Ovary (tissue), 9 donors: ENCODE measurements around the gene STPG3. TPM values are rescaled to one million over a fixed set of nuclear protein-coding genes. Genes with fewer than 3 reads are reported as not detected.

ENCODE experiments used
- DNase-seq, 5 donors: peaks; one replicate each; pipeline ENCODE4 v3.0.0-alpha.2; 2019 to 2020
- H3K27ac ChIP-seq, 2 donors: fragments of 200-600 bp; one replicate each; pipeline versions ENCODE4 v1.5.1 to v1.8.0; 2019 to 2022
- H3K27me3 ChIP-seq: fragments of 200-600 bp; one replicate; pipeline ENCODE4 v1.8.0; 2022
- H3K36me3 ChIP-seq: fragments of 200-600 bp; sonication (generic); one replicate; pipeline ENCODE4 v1.5.1; 2019
- H3K4me1 ChIP-seq: one replicate; pipeline ENCODE4 v1.8.1; 2013; ENCODE audit warnings: mild to moderate bottlenecking, moderate library complexity; ENCODE audit not compliant: insufficient read depth
- H3K4me3 ChIP-seq: fragments of 200-600 bp; sonication (generic); one replicate; pipeline ENCODE4 v1.5.1; 2017
- H3K9me3 ChIP-seq, 2 donors: fragments of 200-600 bp in 1 of 2; sonication (generic) in 1 of 2; one replicate each; pipeline versions ENCODE4 v1.5.1 to v1.8.1; 2013 to 2019; ENCODE audit warnings: mild to moderate bottlenecking in 1 of 2, moderate library complexity in 1 of 2
- EP300 ChIP-seq: sonication (generic); formaldehyde crosslinking; IDR thresholded peaks from one replicate; pipeline ENCODE4 v1.6.1; 2017; ENCODE audit warnings: antibody characterized with exemption
- POLR2A ChIP-seq: fragments of 450-650 bp; IDR thresholded peaks from one replicate; pipeline ENCODE4 v1.6.1; 2017; ENCODE audit warnings: antibody characterized with exemption, mild to moderate bottlenecking, moderate library complexity
- WGBS, 3 donors: extraction: QIAGEN DNeasy Blood & Tissue Kit in 1 of 3; methylation state at CpG; one replicate each; pipeline versions ENCODE4 v1.1.5 to v1.1.7; 2013 to 2017; 5-methylcytosine and 5-hydroxymethylcytosine counted together
- intact Hi-C, 4 donors: fragments of 100-400 bp; cut with DNase I; formaldehyde crosslinking; loops; one replicate each; pipeline versions ENCODE4 v1.11.0 to v1.15.1; 2022 to 2023
- polyA plus RNA-seq, 2 donors: library from polyadenylated mRNA; stranded (reverse); fragments of 200-250 nt in 1 of 2; fragments of 350-450 nt in 1 of 2; fragmentation: Illumina TruSeq in 1 of 2; extraction: RNeasy Lipid Tissue Mini Kit (QIAGEN cat#74804) in 1 of 2; gene quantifications; one replicate each; pipeline ENCODE4 v1.2.3, GENCODE V29; 2013 to 2014
- total RNA-seq, 7 donors: library from RNA; depleted of rRNA in 2 of 7; stranded (reverse); fragments of >200 nt in 2 of 7; fragmentation: NEBNext Ultra II Directional in 3 of 7; extraction: Animal tissue kit (Norgen Biotek cat#: 25700) in 3 of 7; gene quantifications; one replicate each; pipeline versions ENCODE4 v1.1.0 to v1.2.4, GENCODE V29; 2016 to 2023
- TF ChIP-seq, protein P1 (sequence below), 3 donors: fragments of 450-650 bp in 2 of 3; fragments of 200-600 bp in 1 of 3; IDR thresholded peaks; one replicate each; pipeline versions ENCODE4 v1.5.1 to v1.8.0; 2016 to 2022; ENCODE audit warnings: antibody characterized with exemption in 3 of 3, mild to moderate bottlenecking in 1 of 3
- donor health status: DM: no; HTN: no; CAD: no; lungs with moderate emphysema.
- donor health status: DM: no; HTN: no; CAD: no.
- donor health status: Bipolar disorder and iron deficiency.
- donor health status: DM: yes; HTN: yes; CAD: no.
- donor health status: DM: no; HTN: no; CAD: no.
- donor health status: DM: yes; HTN: yes; CAD: no.

The STPG3 gene
- total and polyA plus RNA-seq, 9 donors = not detected

DNA sequence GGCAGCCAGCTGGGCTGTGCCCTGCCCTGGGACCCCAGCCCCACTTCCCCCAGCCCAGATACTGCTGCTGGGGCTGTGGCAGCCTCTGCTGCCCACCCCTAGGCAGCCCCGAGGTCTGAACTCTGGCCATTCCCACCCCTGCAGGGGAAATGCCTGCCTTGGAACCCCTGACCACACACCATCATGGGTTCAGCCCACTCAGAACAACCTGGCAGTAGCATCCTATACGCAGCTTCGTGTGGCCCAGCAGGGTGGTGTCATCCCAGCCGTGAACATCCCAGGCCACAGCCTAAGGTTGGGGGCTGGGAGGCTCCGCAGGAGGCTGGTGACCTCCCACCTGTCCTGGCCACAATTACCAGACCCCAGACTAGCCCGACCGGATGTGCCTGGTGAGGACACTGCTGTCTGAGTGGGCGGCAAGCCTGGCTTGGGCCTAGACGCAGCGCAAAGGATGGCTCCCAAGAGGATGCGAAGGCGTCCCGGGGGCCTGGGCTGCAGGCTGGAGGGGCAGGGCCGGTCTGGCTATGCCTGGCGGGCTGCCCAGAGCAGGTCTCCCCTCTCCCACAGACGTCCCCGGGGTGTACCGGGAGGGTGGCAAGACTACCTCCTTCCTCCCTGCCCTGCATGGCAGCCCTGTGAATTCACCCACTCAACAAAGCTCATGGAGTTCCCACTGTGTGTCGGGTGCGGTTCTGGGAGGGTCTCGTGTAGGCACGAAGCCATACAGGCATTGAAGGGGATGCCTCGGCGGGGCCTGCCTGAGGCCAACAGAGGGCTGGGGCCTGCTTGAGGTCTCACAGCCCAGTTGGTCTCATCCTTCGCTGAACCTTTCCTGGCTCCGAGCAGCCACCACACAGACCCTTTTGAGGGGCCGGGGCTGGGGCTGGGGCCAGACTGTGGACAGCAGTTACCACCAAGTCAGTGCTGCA, 21.9 kb upstream of the STPG3 start:
- Histone ChIP-seq H3K9me3 (no peaks in the 10 kb centered on the region), H3K4me1 (no peaks in the 10 kb centered on the region), H3K27ac (no peak overlapping the region), H3K4me3 (no peak overlapping the region), H3K36me3 (no peaks in the 10 kb centered on the region), H3K27me3 (peaks cover 12% of the 10 kb centered on the region)
- TF ChIP-seq POLR2A = no peak
- no peak for DNase-seq
- intact Hi-C loops = loop anchor here in 3 of 4 donors (5.0 to 10.0 kb wide), 3 partner anchors 102 to 444 kb away; no protein-coding TSS in a partner anchor
- WGBS, 3 donors = 33 to 39% (median 35%) methylated on average over 27 of the region's 27 CpGs

DNA sequence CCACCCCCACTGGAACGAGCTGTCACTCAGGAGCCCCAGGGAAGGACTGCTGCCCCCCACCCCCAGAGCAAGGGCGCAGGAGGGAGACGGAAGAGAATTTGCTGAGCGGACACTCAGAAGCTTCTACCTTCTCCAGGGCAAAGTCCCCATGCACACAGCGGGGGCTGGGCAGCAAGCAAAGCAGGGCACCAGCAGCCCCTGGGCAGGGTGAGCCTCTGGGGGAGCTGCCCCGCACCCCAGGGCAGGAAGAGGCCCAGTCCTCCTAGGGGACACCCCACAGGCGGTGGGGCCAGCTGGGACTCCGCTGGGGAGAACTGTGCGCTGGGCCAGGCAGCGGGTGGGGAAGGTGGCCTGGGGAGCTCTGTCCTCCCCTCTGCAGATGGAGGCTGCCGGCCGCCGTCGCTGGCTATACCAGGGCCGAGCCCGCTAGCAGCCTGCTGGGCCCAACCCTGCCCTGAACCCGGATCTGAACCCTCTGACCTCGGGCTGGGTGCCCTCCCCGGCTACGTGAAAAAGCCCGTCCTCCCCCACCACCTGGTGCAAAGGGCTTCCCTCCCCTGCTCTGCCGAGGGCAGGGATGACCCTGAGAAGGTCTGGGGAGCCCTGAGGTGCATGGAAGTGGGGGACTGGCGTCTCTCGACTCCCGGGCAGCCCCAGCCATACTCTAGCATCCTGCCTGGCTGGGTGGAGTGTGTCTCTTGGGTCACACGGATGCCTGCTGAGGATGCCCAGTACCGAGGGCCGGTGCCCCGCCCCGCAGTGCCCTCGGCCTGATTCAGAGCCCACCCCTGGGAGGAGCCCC, 21.0 kb upstream of the STPG3 start:
- no peaks in the 10 kb centered on the region for H3K36me3 ChIP-seq
- TF ChIP-seq POLR2A = no peak
- no peak for TF ChIP-seq EP300
- TF ChIP-seq, protein P1, sequence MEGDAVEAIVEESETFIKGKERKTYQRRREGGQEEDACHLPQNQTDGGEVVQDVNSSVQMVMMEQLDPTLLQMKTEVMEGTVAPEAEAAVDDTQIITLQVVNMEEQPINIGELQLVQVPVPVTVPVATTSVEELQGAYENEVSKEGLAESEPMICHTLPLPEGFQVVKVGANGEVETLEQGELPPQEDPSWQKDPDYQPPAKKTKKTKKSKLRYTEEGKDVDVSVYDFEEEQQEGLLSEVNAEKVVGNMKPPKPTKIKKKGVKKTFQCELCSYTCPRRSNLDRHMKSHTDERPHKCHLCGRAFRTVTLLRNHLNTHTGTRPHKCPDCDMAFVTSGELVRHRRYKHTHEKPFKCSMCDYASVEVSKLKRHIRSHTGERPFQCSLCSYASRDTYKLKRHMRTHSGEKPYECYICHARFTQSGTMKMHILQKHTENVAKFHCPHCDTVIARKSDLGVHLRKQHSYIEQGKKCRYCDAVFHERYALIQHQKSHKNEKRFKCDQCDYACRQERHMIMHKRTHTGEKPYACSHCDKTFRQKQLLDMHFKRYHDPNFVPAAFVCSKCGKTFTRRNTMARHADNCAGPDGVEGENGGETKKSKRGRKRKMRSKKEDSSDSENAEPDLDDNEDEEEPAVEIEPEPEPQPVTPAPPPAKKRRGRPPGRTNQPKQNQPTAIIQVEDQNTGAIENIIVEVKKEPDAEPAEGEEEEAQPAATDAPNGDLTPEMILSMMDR (IDR thresholded peaks at IDR 0.05) = no peak
- intact Hi-C loops = loop anchor here (5.0 to 10.0 kb wide), 4 partner anchors 103 to 445 kb away; partner anchors contain the start of gene DPP7 (in 1 of the 4)
- no peak for DNase-seq
- no peak overlapping the region for H3K4me3 ChIP-seq
- H3K9me3 ChIP-seq = no peaks in the 10 kb centered on the region
- H3K27me3 ChIP-seq = peaks cover 12% of the 10 kb centered on the region
- no peak overlapping the region for H3K27ac ChIP-seq
- 40 to 48% (median 44%) methylated on average over 16 to 31 of the region's 31 CpGs for WGBS, 3 donors
- no peaks in the 10 kb centered on the region for H3K4me1 ChIP-seq

DNA sequence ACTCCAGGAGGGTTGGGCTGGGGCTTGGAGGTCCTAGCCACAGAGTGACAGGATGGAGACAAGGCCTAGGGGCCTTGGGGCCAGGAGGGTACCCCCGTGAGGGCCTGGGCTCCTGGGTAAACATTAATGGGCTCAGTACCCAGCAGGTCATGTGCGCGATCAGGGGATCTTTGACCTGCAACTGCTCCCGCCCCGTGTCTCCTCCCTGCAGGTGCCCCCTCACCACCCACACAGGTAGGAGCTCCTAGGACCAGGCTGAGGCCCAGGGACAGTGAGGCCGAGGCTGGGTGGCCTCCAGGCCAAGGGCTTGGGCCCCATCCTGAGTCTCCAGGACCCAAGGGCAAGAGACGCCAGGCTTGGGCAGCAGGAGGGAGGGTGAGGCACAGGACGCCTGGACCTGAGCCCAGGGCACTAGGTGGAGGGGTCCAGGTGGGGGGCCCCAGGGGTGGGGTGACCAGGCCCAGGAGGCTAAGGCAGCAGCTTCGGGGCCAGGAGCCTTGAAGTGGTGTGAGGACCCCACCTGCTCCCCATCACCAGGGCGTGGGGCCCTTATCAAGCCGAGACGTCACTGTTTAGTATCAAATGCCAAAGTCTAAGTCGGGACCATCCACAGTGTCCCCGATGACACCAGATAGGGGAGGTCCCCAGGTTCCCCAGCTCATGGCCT, 20.2 kb upstream of the STPG3 start, which contains the start of gene SLC34A3:
SLC34A3 (plus strand) TSS at position 197 of the 667 bp plus-strand sequence. CDS start 802 bp downstream, outside the sequence.
- no peak for DNase-seq
- intact Hi-C loops = loop anchor here in 1 of 4 donors (10.0 kb wide), 1 partner anchor 116 kb away; the partner anchor contains the start of gene DPP7
- TF ChIP-seq EP300 (no peak), POLR2A (no peak)
- TF ChIP-seq, protein P1 (IDR thresholded peaks at IDR 0.05) = no peak
- H3K27ac ChIP-seq = no peak within 1 kb of the TSS
- no peaks in the 10 kb centered on the region for H3K9me3 ChIP-seq
- peaks cover 12% of the 10 kb centered on the region for H3K27me3 ChIP-seq
- no peak within 1 kb of the TSS for H3K4me3 ChIP-seq
- H3K36me3 ChIP-seq = no peaks in the 10 kb centered on the region
- peaks cover 1% of the 10 kb centered on the region for H3K4me1 ChIP-seq
- 55 to 64% (median 57%) methylated on average over 13 to 14 of the region's 14 CpGs for WGBS, 3 donors

DNA sequence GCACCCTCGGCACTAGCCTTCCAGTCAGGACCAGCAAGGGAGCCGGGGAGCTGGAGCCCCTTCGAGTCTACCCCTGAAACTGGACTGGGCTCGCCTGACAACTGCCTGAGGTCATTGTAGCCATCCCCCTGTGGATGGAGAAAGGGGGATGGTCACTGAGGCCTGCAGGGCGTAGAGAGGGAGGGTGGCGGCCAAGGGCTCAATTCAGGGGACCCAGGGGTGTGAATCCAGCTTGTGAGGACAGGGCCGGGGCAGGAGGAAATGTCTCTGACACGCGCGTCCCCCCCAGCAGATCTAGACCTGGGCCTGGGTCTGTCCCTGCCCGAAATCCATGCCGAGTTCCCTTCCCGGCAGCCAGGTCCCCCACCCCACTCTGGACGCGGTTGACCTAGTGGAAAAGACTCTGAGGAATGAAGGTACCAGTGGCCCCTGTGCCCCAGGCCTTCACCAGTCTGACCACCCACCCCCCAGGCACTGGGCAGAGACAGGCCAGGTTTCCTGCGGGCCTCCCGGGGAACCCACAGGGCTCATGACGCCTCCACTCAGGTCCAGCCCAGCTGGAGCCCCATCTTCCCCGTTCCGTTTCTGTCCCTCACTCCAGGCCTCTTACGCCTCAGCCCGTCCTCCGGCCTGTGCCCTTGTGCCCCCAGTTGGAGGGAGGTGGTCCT, 19.6 kb upstream of the STPG3 start:
- Histone ChIP-seq H3K36me3 (no peaks in the 10 kb centered on the region), H3K27me3 (peaks cover 12% of the 10 kb centered on the region), H3K27ac (no peak overlapping the region), H3K4me3 (no peak overlapping the region), H3K9me3 (no peaks in the 10 kb centered on the region), H3K4me1 (peaks cover 7% of the 10 kb centered on the region)
- no peak for DNase-seq
- WGBS, 3 donors = 72 to 81% (median 72%) methylated on average over 22 to 23 of the region's 23 CpGs
- intact Hi-C loops = loop anchor here in 1 of 4 donors (10.0 kb wide), 1 partner anchor 117 kb away; the partner anchor contains the start of gene DPP7
- TF ChIP-seq EP300 = no peak
- TF ChIP-seq, protein P1 (IDR thresholded peaks at IDR 0.05) = no peak
- TF ChIP-seq POLR2A = no peak
